Thoracic aorta (tissue), 2 donors: ENCODE data around the gene PGF. TPM values are rescaled to one million over a fixed set of nuclear protein-coding genes. Genes with fewer than 3 reads are reported as not detected.

Source experiments
- ATAC-seq: fragments of 150-250 bp; one replicate; pipeline ENCODE4 v1.8.0; 2017; ENCODE audit warnings: low read depth; ENCODE audit not compliant: insufficient number of reproducible peaks, low FRiP score
- DNase-seq: peaks from one replicate; pipeline ENCODE4 v3.0.0-alpha.2; 2020; ENCODE audit warnings: low spot score
- H3K27ac ChIP-seq, 2 donors: fragments of 200-600 bp; sonication (generic); 1 replicate in 1 of 2; 2 replicates in 1 of 2; pipeline ENCODE4 v1.5.1; 2016; ENCODE audit warnings: mild to moderate bottlenecking in 2 of 2, moderate library complexity in 2 of 2
- H3K27me3 ChIP-seq: fragments of 200-600 bp; sonication (generic); replicated peaks from 2 replicates; pipeline ENCODE4 v1.6.0; 2016; ENCODE audit warnings: mild to moderate bottlenecking; ENCODE audit not compliant: insufficient read depth
- H3K36me3 ChIP-seq: fragments of 200-600 bp; sonication (generic); one replicate; pipeline ENCODE4 v1.5.1; 2016
- H3K4me1 ChIP-seq, 2 donors: fragments of 200-600 bp; sonication (generic); 1 replicate in 1 of 2; 2 replicates in 1 of 2; pipeline versions ENCODE4 v1.5.1 to v1.6.0; 2016; ENCODE audit warnings: low read depth in 2 of 2, mild to moderate bottlenecking in 1 of 2; ENCODE audit not compliant: control insufficient read depth in 1 of 2
- H3K4me3 ChIP-seq: fragments of 200-600 bp; sonication (generic); 2 replicates; pipeline ENCODE4 v1.5.1; 2016; ENCODE audit warnings: mild to moderate bottlenecking
- H3K9me3 ChIP-seq: fragments of 200-600 bp; sonication (generic); 2 replicates; pipeline ENCODE4 v1.5.1; 2016
- CTCF ChIP-seq: fragments of 200-600 bp; sonication (generic); IDR thresholded peaks from one replicate; pipeline ENCODE4 v1.5.1; 2019; ENCODE audit warnings: antibody characterized with exemption
- total RNA-seq, 2 donors: library from RNA; depleted of rRNA; stranded (reverse); fragments of >200 nt; gene quantifications; one replicate each; pipeline versions ENCODE4 v1.1.0 to v1.2.3, GENCODE V29; 2016

The PGF gene
- total RNA-seq, 2 donors from 2014 or later: 34.4 to 75.3 TPM

- Histone ChIP-seq H3K36me3 (peaks cover 40% of the 10 kb centered on the region), H3K27me3 (no peaks in the 10 kb centered on the region), H3K4me3 (no peak overlapping the region), H3K9me3 (no peaks in the 10 kb centered on the region), H3K4me1 (peaks cover 0 to 22% of the 10 kb centered on the region in 2 donors), H3K27ac (no peak overlapping the region)
- TF ChIP-seq CTCF: no peak
- ATAC-seq (no peak), DNase-seq (no peak)
Measured at GRCh38 chr14:74904635-74905503, 50.5 kb downstream of the PGF start.

GRCh38 chr14:74902941-74903705, 52.3 kb downstream of the PGF start:
- no peak for TF ChIP-seq CTCF
- no peaks in the 10 kb centered on the region for H3K27me3 ChIP-seq
- no peak for DNase-seq
- H3K36me3 ChIP-seq: peaks cover 57% of the 10 kb centered on the region
- H3K4me3 ChIP-seq: no peak overlapping the region
- no peaks in the 10 kb centered on the region for H3K9me3 ChIP-seq
- H3K4me1 ChIP-seq: peaks cover 0 to 17% of the 10 kb centered on the region in 2 donors
- H3K27ac ChIP-seq: no peak overlapping the region
- no peak for ATAC-seq

- no peak overlapping the region for H3K27ac ChIP-seq
- peaks cover 91% of the 10 kb centered on the region for H3K36me3 ChIP-seq
- no peak overlapping the region for H3K4me3 ChIP-seq
- no peak for DNase-seq
- H3K9me3 ChIP-seq: no peaks in the 10 kb centered on the region
- no peak for TF ChIP-seq CTCF
- H3K27me3 ChIP-seq: no peaks in the 10 kb centered on the region
- no peaks in the 10 kb centered on the region for H3K4me1 ChIP-seq
- no peak for ATAC-seq
Measured at GRCh38 chr14:74898694-74899093, 56.7 kb downstream of the PGF start.

- Histone ChIP-seq H3K4me1 (no peaks in the 10 kb centered on the region), H3K27ac (no peak overlapping the region), H3K27me3 (no peaks in the 10 kb centered on the region), H3K4me3 (no peak overlapping the region), H3K36me3 (peaks cover 93% of the 10 kb centered on the region), H3K9me3 (no peaks in the 10 kb centered on the region)
- no peak for DNase-seq
- no peak for TF ChIP-seq CTCF
- ATAC-seq: no peak
Measured at GRCh38 chr14:74898083-74898482, 57.3 kb downstream of the PGF start.

- Histone ChIP-seq H3K36me3 (peaks cover 93% of the 10 kb centered on the region), H3K4me3 (no peak overlapping the region), H3K27me3 (no peaks in the 10 kb centered on the region), H3K4me1 (no peaks in the 10 kb centered on the region), H3K9me3 (no peaks in the 10 kb centered on the region), H3K27ac (no peak overlapping the region)
- no peak for TF ChIP-seq CTCF
- no peak for ATAC-seq
- DNase-seq: no peak
Measured at GRCh38 chr14:74897642-74898041, 57.8 kb downstream of the PGF start.
